Measurements from ENCODE around the gene CCSER1.

Gene CCSER1

GRCh38 chr4:90127706-90128345, 632 bp downstream of the CCSER1 start:
- peak in 19 of 51 donors; percentile 6 to 68 (median 21) for DNase-seq

- no peak for DNase-seq
Observed at GRCh38 chr4:90128961-90129495, 1.8 kb downstream of the CCSER1 start.

- DNase-seq, result no peak
Observed at GRCh38 chr4:90130076-90130475, 2.9 kb downstream of the CCSER1 start.

DNA sequence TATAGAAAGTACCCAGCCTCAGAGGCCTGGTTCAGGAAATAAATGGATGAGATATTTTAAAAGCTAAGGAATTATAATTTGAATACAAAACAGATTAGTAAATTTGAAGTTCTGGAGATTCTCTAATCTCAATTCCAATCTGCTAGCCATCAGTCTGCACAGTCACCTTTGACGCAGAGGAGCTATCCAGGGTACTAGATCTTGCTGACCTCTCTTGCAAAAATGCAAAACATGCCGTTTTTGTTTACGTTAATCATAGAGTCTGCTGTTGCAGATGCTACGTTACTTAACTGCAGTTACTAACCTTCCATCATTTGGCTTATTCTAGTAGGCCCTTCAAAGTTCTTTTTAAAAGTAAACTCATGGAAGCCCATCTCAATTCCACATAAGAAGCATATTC, 10.4 kb downstream of the CCSER1 start:
- no peak for DNase-seq

- DNase-seq, result no peak
Observed at GRCh38 chr4:90142081-90142480, 14.9 kb downstream of the CCSER1 start.

DNA sequence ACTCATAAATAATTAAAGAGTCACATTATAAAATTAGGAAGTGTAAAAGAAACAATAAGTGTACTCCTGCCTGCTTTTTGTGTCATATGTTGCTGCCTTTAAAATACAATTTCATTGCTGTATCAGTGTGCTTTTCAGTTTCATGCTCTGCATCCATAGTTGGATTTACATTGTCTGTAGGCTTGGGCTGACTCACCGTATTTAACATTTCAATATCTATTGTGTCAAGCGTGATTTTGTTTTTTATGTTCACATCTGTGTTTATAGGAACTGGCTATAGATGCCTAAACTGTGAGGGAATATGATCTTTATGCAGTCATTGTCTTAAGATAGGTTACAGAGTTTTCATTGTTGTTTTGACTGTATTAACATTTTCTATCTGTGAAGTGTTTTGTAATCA, 18.1 kb downstream of the CCSER1 start:
- DNase-seq, result no peak

DNA sequence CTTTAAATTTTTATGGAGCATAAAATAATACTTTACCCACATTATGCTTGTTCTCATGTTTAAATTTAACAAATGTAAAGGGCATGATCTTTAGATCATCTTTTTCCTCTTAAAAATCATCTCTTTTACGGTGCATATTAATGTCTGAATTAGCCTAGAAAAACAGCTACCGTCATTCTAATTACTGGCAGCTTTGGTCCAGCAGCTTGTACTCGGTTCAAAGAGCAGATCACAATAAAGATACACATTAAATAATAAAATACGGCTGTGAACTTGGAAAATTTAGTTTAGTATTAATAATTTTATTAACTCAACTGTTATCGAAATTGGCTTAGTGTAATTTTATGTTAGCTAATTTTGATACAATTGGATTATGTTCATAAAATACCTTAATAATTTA, 19.1 kb downstream of the CCSER1 start:
- no peak for DNase-seq

DNA sequence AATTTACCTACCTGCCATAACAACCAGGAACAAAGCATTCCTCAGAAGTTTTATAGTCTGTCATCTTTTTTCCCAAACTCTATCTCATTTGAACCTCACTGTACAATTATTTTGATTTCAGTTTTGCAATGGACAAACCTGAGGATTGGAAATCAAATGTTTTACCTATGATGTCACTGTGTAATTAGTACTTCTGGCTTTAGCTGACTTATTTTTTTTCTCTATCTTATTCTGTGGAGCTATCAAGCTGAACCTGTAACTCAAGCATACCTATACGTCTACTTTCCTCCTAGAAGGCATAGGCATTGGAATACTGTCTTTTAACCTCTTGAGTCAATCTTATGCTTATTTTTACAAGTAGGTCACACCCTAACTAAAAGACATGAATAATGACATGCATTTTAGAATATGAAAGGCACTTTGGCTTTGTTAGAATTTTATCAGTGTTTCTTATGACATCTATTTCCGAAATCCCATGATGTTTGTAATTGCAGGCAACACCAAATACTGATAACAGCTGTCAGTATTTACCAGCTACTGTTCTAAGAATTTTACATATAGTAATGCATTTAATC, 21.5 kb downstream of the CCSER1 start:
- no peak for DNase-seq

GRCh38 chr4:90152024-90152423, 24.8 kb downstream of the CCSER1 start:
- DNase-seq, result no peak

- no peak for DNase-seq
Observed at GRCh38 chr4:90159193-90159592, 32.0 kb downstream of the CCSER1 start.

GRCh38 chr4:90160044-90160443, 32.9 kb downstream of the CCSER1 start:
- no peak for DNase-seq

- DNase-seq, result no peak
Observed at GRCh38 chr4:90162566-90162965, 35.4 kb downstream of the CCSER1 start.

- DNase-seq, result no peak
Observed at GRCh38 chr4:90163872-90164271, 36.7 kb downstream of the CCSER1 start.

GRCh38 chr4:90165883-90166282, 38.7 kb downstream of the CCSER1 start:
- DNase-seq, result no peak

- DNase-seq, result no peak
Observed at GRCh38 chr4:90171491-90171890, 44.3 kb downstream of the CCSER1 start.

DNA sequence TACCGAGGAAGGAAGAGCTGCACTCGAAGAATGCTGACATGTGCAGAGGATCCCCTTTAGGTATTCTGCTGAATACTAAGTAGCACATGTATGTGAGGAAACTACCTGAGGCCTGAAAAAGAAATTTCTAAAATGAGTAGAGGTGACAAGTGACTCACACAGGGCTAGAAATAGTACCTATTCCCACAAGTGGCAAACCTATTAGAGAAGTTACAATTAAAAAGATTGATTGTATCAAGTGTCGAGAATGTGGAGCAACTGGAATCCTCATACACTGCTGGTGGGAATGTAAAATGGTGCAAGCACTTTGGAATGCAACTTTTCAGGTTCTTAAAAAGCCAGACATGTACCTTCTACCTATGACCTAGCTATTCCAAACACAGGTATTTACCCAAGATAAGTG, 47.4 kb downstream of the CCSER1 start:
- DNase-seq, result no peak

- DNase-seq, result no peak
Observed at GRCh38 chr4:90181644-90182043, 54.5 kb downstream of the CCSER1 start.

DNA sequence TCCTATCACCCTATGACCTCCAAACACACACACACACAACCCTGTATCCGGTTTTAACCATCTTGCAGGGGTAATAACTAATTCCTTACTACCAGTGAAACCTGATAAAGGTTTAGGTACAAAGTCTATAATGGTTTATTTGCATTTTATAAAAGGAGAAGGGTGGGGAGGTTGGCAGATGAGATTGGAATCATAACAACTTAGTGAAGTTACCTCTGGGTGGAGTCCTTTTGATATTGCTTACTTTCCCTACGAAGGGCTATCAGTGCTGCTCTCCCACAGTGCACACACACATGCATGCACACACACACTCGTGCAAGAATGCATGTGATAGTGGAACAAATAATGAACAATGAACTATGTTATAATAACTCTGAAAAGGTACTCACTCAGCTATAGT, 56.1 kb downstream of the CCSER1 start:
- DNase-seq, result no peak

GRCh38 chr4:90184560-90184959, 57.4 kb downstream of the CCSER1 start:
- no peak for DNase-seq

- DNase-seq, result no peak
Observed at GRCh38 chr4:90185416-90185815, 58.2 kb downstream of the CCSER1 start.

DNA sequence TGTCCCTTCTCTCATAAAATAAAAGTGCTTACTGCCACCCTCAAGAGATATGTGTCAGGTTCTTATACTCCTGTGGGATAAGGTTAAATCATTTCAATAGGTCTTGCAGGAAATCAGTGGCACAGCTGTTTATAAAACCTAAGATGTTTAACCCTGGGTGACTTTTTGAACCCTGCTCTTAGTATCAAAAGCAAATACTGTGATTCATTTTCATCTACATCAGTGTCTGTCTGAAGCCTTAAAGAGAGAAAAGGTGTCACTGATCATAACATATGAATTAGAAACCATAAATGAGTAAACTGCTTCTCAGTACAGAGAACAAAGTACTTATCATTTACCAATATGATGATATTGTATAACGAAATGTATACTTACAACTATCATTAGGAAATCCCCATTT, 59.0 kb downstream of the CCSER1 start:
- no peak for DNase-seq

DNA sequence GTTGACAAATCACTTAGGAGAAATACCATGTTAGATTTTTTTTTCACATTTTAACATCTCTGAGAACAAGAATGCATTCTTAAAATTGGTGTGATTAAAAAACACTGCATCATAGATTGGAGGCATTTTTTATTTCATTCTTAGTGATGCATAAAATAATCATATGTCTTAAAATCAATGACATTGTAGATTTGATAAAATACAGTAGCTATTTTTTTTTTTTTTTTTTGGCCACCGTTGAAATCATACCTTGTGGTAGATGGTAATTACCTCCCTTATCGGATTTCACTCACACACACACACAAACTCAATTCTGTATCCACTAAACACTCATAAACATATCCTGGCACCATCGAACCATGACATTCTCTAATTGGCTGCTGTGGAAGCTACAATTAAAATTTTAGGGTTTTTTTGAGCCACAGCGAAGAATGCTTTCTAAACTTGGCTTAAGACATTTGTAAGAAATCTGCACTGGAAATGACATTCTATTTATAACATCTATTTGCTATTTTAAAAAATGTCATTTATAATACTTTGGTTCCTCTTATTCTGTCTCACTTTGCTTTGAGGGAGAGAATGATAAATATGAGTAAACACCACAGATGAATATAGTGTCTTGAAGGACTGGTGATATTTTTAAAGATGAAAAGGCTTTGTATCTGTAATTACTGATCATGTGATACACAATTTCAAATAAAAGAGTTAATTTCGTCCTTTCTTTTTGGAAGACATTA, 60.1 kb downstream of the CCSER1 start:
- no peak for DNase-seq

GRCh38 chr4:90189178-90189577, 62.0 kb downstream of the CCSER1 start:
- no peak for DNase-seq

All from hypothalamus (tissue), 51 donors.